PC-9 (cell line): Measurements from ENCODE around the gene ID2. TPM values are rescaled to one million over a fixed set of nuclear protein-coding genes. Genes with fewer than 3 reads are reported as not detected.

ENCODE experiments used
- total RNA-seq: library from RNA; stranded (reverse); gene quantifications from 2 replicates; pipeline ENCODE4 v1.2.3, GENCODE V29; 2021

Gene ID2
- total RNA-seq, 1 experiment from 2014 or later = 0.61 TPM

Other genes starting within 250 kb of the ID2 start
- 11.0 and 13.9 TPM in 2 replicates for gene KIDINS220, start 155.6 kb downstream of the ID2 start, total RNA-seq